Sigmoid colon (tissue), 7 donors: Measurements from ENCODE around the gene AGR3. TPM values are rescaled to one million over a fixed set of nuclear protein-coding genes. Genes with fewer than 3 reads are reported as not detected.

ENCODE experiments used
- DNase-seq: peaks from one replicate; pipeline ENCODE4 v3.0.0-alpha.2; 2019
- H3K27ac ChIP-seq, 4 donors: fragments of 200-600 bp; sonication (generic); one replicate each; pipeline ENCODE4 v1.5.1; 2016 to 2019; ENCODE audit warnings: mild to moderate bottlenecking in 1 of 4
- H3K27me3 ChIP-seq, 3 donors: fragments of 200-600 bp; sonication (generic); one replicate each; pipeline ENCODE4 v1.5.1; 2019; ENCODE audit warnings: mild to moderate bottlenecking in 1 of 3
- H3K36me3 ChIP-seq, 4 donors: fragments of 200-600 bp; sonication (generic); one replicate each; pipeline ENCODE4 v1.5.1; 2016 to 2019
- H3K4me1 ChIP-seq, 4 donors: fragments of 200-600 bp; sonication (generic); one replicate each; pipeline ENCODE4 v1.5.1; 2017 to 2019
- H3K4me3 ChIP-seq, 4 donors: fragments of 200-600 bp; sonication (generic); one replicate each; pipeline ENCODE4 v1.5.1; 2017 to 2019; ENCODE audit warnings: mild to moderate bottlenecking in 2 of 4, moderate library complexity in 1 of 4
- H3K9me3 ChIP-seq, 4 donors: fragments of 200-600 bp in 3 of 4; sonication (generic) in 3 of 4; one replicate each; pipeline versions ENCODE4 v1.5.1 to v1.6.1; 2013 to 2019
- CTCF ChIP-seq, 4 experiments: fragments of 450-650 bp in 3 of 4; fragments of 200-600 bp in 1 of 4; IDR thresholded peaks; one replicate each; pipeline ENCODE4 v1.5.1; 2016 to 2019; ENCODE audit warnings: antibody characterized with exemption in 4 of 4, mild to moderate bottlenecking in 3 of 4, moderate library complexity in 2 of 4
- EP300 ChIP-seq, 4 donors: sonication (generic); formaldehyde crosslinking; IDR thresholded peaks; one replicate each; pipeline ENCODE4 v1.6.1; 2017; ENCODE audit warnings: antibody characterized with exemption in 4 of 4
- POLR2A ChIP-seq, 2 donors: fragments of 450-650 bp; IDR thresholded peaks; one replicate each; pipeline ENCODE4 v1.6.1; 2016; ENCODE audit warnings: antibody characterized with exemption in 2 of 2, mild to moderate bottlenecking in 2 of 2, moderate library complexity in 2 of 2
- POLR2AphosphoS5 ChIP-seq, 4 donors: sonication (generic); formaldehyde crosslinking; IDR thresholded peaks; one replicate each; pipeline ENCODE4 v1.6.1; 2017; ENCODE audit warnings: antibody characterized with exemption in 4 of 4
- WGBS, 2 donors: extraction: QIAGEN DNeasy Blood & Tissue Kit; methylation state at CpG; one replicate each; pipeline ENCODE4 v1.1.7; 2013; 5-methylcytosine and 5-hydroxymethylcytosine counted together
- intact Hi-C: fragments of 100-400 bp; cut with DNase I; formaldehyde crosslinking; loops from one replicate; pipeline ENCODE4 v1.15.1; 2023
- polyA plus RNA-seq, 3 donors: library from polyadenylated mRNA; stranded (reverse); fragments of 200-250 nt; gene quantifications; one replicate each; pipeline ENCODE4 v1.2.3, GENCODE V29; 2013
- small RNA-seq, 3 donors: library from RNA; depleted of rRNA; stranded (forward); fragments of <200 nt; gene quantifications; one replicate each; pipeline ENCODE3, GENCODE V24; 2016
- total RNA-seq, 4 donors: library from RNA; depleted of rRNA; stranded (reverse); fragments of >200 nt; gene quantifications; one replicate each; pipeline ENCODE4 v1.1.0, GENCODE V29; 2016
- donor health status: healthy with polysubstance abuse.
- donor health status: Bipolar disorder and iron deficiency.
- donor health status: healthy.

The AGR3 gene
- total and polyA plus RNA-seq, 7 donors, result 4.6 to 216 (median 173) TPM; not detected in 3

GRCh38 chr7:16812542-16813231 is 69.1 kb downstream of the AGR3 start:
- TF ChIP-seq POLR2AphosphoS5 (IDR thresholded peaks at IDR 0.05), result no peak
- TF ChIP-seq CTCF (IDR thresholded peaks at IDR 0.05), result no peak
- TF ChIP-seq POLR2A (IDR thresholded peaks at IDR 0.05), result no peak
- no peak for TF ChIP-seq EP300 (IDR thresholded peaks at IDR 0.05)
- DNase-seq, result no peak
- H3K4me3 ChIP-seq, result no peak overlapping the region
- H3K27ac ChIP-seq, result no peak overlapping the region
- intact Hi-C loops, result no loop called here
- 38 to 71% methylated on average over 4 of the region's 4 CpGs for WGBS, 2 donors
- H3K4me1 ChIP-seq, result no peaks in the 10 kb centered on the region
- H3K9me3 ChIP-seq, result no peaks in the 10 kb centered on the region
- H3K27me3 ChIP-seq, result no peaks in the 10 kb centered on the region
- H3K36me3 ChIP-seq, result no peaks in the 10 kb centered on the region

- no peak for DNase-seq
- WGBS, 2 donors, result 12 to 52% methylated on average over 2 of the region's 2 CpGs
These were observed 70.2 kb downstream of the AGR3 start for GRCh38 chr7:16811551-16811950.

GRCh38 chr7:16810573-16810972 is 71.2 kb downstream of the AGR3 start:
- DNase-seq, result no peak
- intact Hi-C loops, result no loop called here
- Histone ChIP-seq H3K4me1 (no peaks in the 10 kb centered on the region), H3K4me3 (no peak overlapping the region), H3K27me3 (no peaks in the 10 kb centered on the region), H3K36me3 (no peaks in the 10 kb centered on the region), H3K9me3 (no peaks in the 10 kb centered on the region), H3K27ac (no peak overlapping the region)
- 19 to 66% methylated on average over 5 of the region's 5 CpGs for WGBS, 2 donors
- no peak for TF ChIP-seq EP300 (IDR thresholded peaks at IDR 0.05)
- no peak for TF ChIP-seq POLR2AphosphoS5 (IDR thresholded peaks at IDR 0.05)
- no peak for TF ChIP-seq CTCF (IDR thresholded peaks at IDR 0.05)
- TF ChIP-seq POLR2A (IDR thresholded peaks at IDR 0.05), result no peak

More at GRCh38 chr7:16811551-16811950, 70.2 kb downstream of the AGR3 start:
- Histone ChIP-seq H3K9me3 (no peaks in the 10 kb centered on the region), H3K36me3 (no peaks in the 10 kb centered on the region), H3K27me3 (no peaks in the 10 kb centered on the region), H3K27ac (no peak overlapping the region), H3K4me3 (no peak overlapping the region), H3K4me1 (no peaks in the 10 kb centered on the region)
- TF ChIP-seq EP300 (IDR thresholded peaks at IDR 0.05) (no peak), POLR2A (IDR thresholded peaks at IDR 0.05) (no peak), CTCF (IDR thresholded peaks at IDR 0.05) (no peak), POLR2AphosphoS5 (IDR thresholded peaks at IDR 0.05) (no peak)
- intact Hi-C loops, result no loop called here

- DNase-seq, result no peak
- Histone ChIP-seq H3K4me3 (no peak overlapping the region), H3K9me3 (no peaks in the 10 kb centered on the region), H3K4me1 (no peaks in the 10 kb centered on the region), H3K27ac (no peak overlapping the region), H3K27me3 (no peaks in the 10 kb centered on the region), H3K36me3 (no peaks in the 10 kb centered on the region)
- intact Hi-C loops, result no loop called here
- 14 to 57% methylated on average over 2 of the region's 2 CpGs for WGBS, 2 donors
- no peak for TF ChIP-seq POLR2A (IDR thresholded peaks at IDR 0.05)
- TF ChIP-seq CTCF (IDR thresholded peaks at IDR 0.05), result no peak
- no peak for TF ChIP-seq POLR2AphosphoS5 (IDR thresholded peaks at IDR 0.05)
- TF ChIP-seq EP300 (IDR thresholded peaks at IDR 0.05), result no peak
These were observed 71.7 kb downstream of the AGR3 start for GRCh38 chr7:16810112-16810511.

Small RNA genes lying within 50 kb of the gene (small RNA-seq; reads per million reads assigned to genes)
- gene AC098592.2, result 0 reads per million in 3 donors

Other genes with a start within 250 kb of the AGR3 start
- 10 to 100 TPM; 11.9 to 21.1 (median 14.3) TPM for gene ANKMY2, start 236.2 kb downstream of the AGR3 start, total RNA-seq
- gene ANKMY2, start 236.2 kb downstream of the AGR3 start, polyA plus RNA-seq, result 10 to 100 TPM; 12.9 to 21.0 (median 18.6) TPM
- 10 to 100 TPM; 49.7 to 65.4 (median 58.9) TPM for gene BZW2, start 235.8 kb downstream of the AGR3 start, total RNA-seq
- gene BZW2, start 235.8 kb downstream of the AGR3 start, polyA plus RNA-seq, result 10 to 100 TPM; 51.1 to 70.7 (median 63.8) TPM
- gene TSPAN13, start 128.2 kb downstream of the AGR3 start, total RNA-seq, result 1 to 10 TPM; 2.2 to 6.4 (median 3.2) TPM
- 10 to 100 TPM; 51.8 to 68.5 (median 65.5) TPM for gene TSPAN13, start 128.2 kb downstream of the AGR3 start, polyA plus RNA-seq
- gene AGR2, start 77.0 kb downstream of the AGR3 start, total RNA-seq, result not detected
- gene AGR2, start 77.0 kb downstream of the AGR3 start, polyA plus RNA-seq, result 1,000 to 10,000 TPM in 1 of 3 donors, 100 to 1,000 TPM in 2; 345 to 1,393 (median 370) TPM